IMR-90 (cell line): ENCODE measurements around the gene PTK7. TPM values are rescaled to one million over a fixed set of nuclear protein-coding genes. Genes with fewer than 3 reads are reported as not detected.
A peak's percentile ranks its signal among the peaks of the same experiment; 100 is the strongest.

ENCODE experiments used
- MAZ ChIP-seq: IDR thresholded peaks from 2 replicates; pipeline ENCODE4 v1.6.1; 2012; ENCODE audit warnings: low read depth, mild to moderate bottlenecking, low read length, improper control_type of control experiment, moderate library complexity, borderline replicate concordance
- NFE2L2 ChIP-seq: fragments of 150-350 bp; IDR thresholded peaks from 2 replicates; pipeline ENCODE4 v1.6.1; 2016; ENCODE audit warnings: low read depth, mild to moderate bottlenecking, low read length
- POLR2A ChIP-seq: IDR thresholded peaks from 2 replicates; pipeline ENCODE4 v1.6.1; 2012; ENCODE audit warnings: mild to moderate bottlenecking, low read depth, low read length
- polyA plus RNA-seq, 3 experiments: library from polyadenylated mRNA; depleted of rRNA; stranded (reverse); fragments of >200 nt; gene quantifications; 2 replicates each; pipeline ENCODE4 v1.2.3, GENCODE V29; 2012; ENCODE audit warnings: low replicate concordance in 1 of 3
- total RNA-seq: library from RNA; depleted of rRNA; stranded (reverse); fragments of >200 nt; gene quantifications from 2 replicates; pipeline ENCODE4 v1.2.3, GENCODE V29; 2012
- TF ChIP-seq, protein P1 (sequence below): fragments of 150-350 bp; IDR thresholded peaks from 2 replicates; pipeline ENCODE4 v1.6.1; 2016; ENCODE audit warnings: low read depth, mild to moderate bottlenecking, low read length, moderate library complexity, borderline replicate concordance

Gene PTK7
- total and polyA plus RNA-seq, 2 of the 4 experiments (the other 2 are of a cell fraction): 47.1 to 142 TPM

- TF ChIP-seq, protein P1, sequence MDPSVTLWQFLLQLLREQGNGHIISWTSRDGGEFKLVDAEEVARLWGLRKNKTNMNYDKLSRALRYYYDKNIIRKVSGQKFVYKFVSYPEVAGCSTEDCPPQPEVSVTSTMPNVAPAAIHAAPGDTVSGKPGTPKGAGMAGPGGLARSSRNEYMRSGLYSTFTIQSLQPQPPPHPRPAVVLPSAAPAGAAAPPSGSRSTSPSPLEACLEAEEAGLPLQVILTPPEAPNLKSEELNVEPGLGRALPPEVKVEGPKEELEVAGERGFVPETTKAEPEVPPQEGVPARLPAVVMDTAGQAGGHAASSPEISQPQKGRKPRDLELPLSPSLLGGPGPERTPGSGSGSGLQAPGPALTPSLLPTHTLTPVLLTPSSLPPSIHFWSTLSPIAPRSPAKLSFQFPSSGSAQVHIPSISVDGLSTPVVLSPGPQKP: no peak
- peak; percentile 20; the same call in 1 of the 2 replicates for TF ChIP-seq NFE2L2
- TF ChIP-seq MAZ: peak; percentile 85
- no peak for TF ChIP-seq POLR2A
Measured at GRCh38 chr6:43120944-43121913, 45.1 kb downstream of the PTK7 start (continued).
